Gastroesophageal sphincter (tissue), 4 donors: Measurements from ENCODE around the gene ABCB6. TPM values are rescaled to one million over a fixed set of nuclear protein-coding genes. Genes with fewer than 3 reads are reported as not detected.
A peak's percentile ranks its signal among the peaks of the same experiment; 100 is the strongest.

Experiments used
- ATAC-seq: fragments of 150-250 bp; one replicate; pipeline ENCODE4 v1.9.1; 2016; ENCODE audit warnings: mild to moderate bottlenecking, moderate library complexity
- H3K27ac ChIP-seq, 4 donors: fragments of 200-600 bp; sonication (generic) in 3 of 4; 1 replicate in 3 of 4; 2 replicates in 1 of 4; pipeline ENCODE4 v1.5.1; 2016 to 2019
- H3K27me3 ChIP-seq: fragments of 200-600 bp; sonication (generic); one replicate; pipeline ENCODE4 v1.5.1; 2019
- H3K36me3 ChIP-seq, 2 donors: fragments of 200-600 bp; sonication (generic); one replicate each; pipeline ENCODE4 v1.5.1; 2019; ENCODE audit warnings: control low read depth in 1 of 2
- H3K4me1 ChIP-seq, 3 donors: fragments of 200-600 bp; sonication (generic); 1 replicate in 2 of 3; 2 replicates in 1 of 3; pipeline ENCODE4 v1.5.1; 2016 to 2019; ENCODE audit warnings: control low read depth in 2 of 3
- H3K4me3 ChIP-seq, 2 donors: fragments of 200-600 bp; sonication (generic); one replicate each; pipeline ENCODE4 v1.5.1; 2019; ENCODE audit warnings: mild to moderate bottlenecking in 1 of 2, moderate library complexity in 1 of 2
- H3K9me3 ChIP-seq, 3 donors: fragments of 200-600 bp; sonication (generic); one replicate each; pipeline ENCODE4 v1.5.1; 2017 to 2019; ENCODE audit warnings: control low read depth in 2 of 3
- EP300 ChIP-seq: sonication (generic); formaldehyde crosslinking; IDR thresholded peaks from one replicate; pipeline ENCODE4 v1.6.1; 2017; ENCODE audit warnings: antibody characterized with exemption, mild to moderate bottlenecking
- POLR2A ChIP-seq, 2 donors: fragments of 450-650 bp; IDR thresholded peaks; one replicate each; pipeline ENCODE4 v1.6.1; 2017; ENCODE audit warnings: antibody characterized with exemption in 2 of 2, mild to moderate bottlenecking in 2 of 2, moderate library complexity in 1 of 2
- POLR2AphosphoS5 ChIP-seq: sonication (generic); formaldehyde crosslinking; IDR thresholded peaks from one replicate; pipeline ENCODE4 v1.6.1; 2017; ENCODE audit warnings: antibody characterized with exemption
- WGBS, 2 donors: methylation state at CpG; one replicate each; pipeline ENCODE4 v1.1.5; 2018; ENCODE audit warnings: low coverage in 1 of 2; 5-methylcytosine and 5-hydroxymethylcytosine counted together
- total RNA-seq, 4 donors: library from RNA; depleted of rRNA; stranded (reverse); fragments of >200 nt; gene quantifications; one replicate each; pipeline ENCODE4 v1.1.0, GENCODE V29; 2016
- TF ChIP-seq, protein P1 (sequence below), 4 experiments: fragments of 200-600 bp in 2 of 4; fragments of 450-650 bp in 2 of 4; sonication (generic) in 1 of 4; IDR thresholded peaks; one replicate each; pipeline ENCODE4 v1.5.1; 2017 to 2019; ENCODE audit warnings: antibody characterized with exemption in 4 of 4, mild to moderate bottlenecking in 2 of 4, moderate library complexity in 2 of 4

ABCB6 gene
- total RNA-seq, 4 donors from 2014 or later, result 11.4 to 19.6 (median 16.8) TPM

DNA sequence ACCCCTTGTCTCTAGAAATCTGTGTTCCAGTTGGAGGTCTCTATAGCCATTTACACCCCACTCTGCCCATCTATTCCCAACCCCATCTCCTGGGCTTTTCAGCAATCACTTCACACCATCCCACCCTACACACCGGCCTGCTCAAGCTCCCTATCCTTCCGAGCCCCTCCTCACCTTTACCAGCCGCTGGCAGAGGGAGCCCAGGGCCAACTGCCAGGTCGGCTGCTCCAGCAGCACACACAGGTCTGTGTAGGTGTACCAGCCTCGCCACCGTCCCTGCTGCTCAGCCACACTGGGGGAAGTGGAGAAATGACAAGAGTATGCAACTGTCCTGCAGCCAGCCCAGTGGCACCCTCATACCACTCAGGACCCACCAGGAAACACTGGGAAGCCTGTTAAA is 45.6 kb downstream of the ABCB6 start:
- peaks cover 0 to 41% (median 21%) of the 10 kb centered on the region in 3 donors for H3K4me1 ChIP-seq
- WGBS, 2 donors, result 86 to 93% methylated on average over 3 to 5 of the region's 6 CpGs
- no peaks in the 10 kb centered on the region for H3K27me3 ChIP-seq
- no peak for ATAC-seq
- H3K4me3 ChIP-seq, result no peak overlapping the region
- H3K9me3 ChIP-seq, result no peaks in the 10 kb centered on the region
- H3K36me3 ChIP-seq, result peaks cover 0 to 36% of the 10 kb centered on the region in 2 donors
- TF ChIP-seq EP300, result no peak
- no peak for TF ChIP-seq POLR2A (IDR thresholded peaks at IDR 0.05)
- TF ChIP-seq, protein P1, sequence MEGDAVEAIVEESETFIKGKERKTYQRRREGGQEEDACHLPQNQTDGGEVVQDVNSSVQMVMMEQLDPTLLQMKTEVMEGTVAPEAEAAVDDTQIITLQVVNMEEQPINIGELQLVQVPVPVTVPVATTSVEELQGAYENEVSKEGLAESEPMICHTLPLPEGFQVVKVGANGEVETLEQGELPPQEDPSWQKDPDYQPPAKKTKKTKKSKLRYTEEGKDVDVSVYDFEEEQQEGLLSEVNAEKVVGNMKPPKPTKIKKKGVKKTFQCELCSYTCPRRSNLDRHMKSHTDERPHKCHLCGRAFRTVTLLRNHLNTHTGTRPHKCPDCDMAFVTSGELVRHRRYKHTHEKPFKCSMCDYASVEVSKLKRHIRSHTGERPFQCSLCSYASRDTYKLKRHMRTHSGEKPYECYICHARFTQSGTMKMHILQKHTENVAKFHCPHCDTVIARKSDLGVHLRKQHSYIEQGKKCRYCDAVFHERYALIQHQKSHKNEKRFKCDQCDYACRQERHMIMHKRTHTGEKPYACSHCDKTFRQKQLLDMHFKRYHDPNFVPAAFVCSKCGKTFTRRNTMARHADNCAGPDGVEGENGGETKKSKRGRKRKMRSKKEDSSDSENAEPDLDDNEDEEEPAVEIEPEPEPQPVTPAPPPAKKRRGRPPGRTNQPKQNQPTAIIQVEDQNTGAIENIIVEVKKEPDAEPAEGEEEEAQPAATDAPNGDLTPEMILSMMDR (IDR thresholded peaks at IDR 0.05), result no peak
- peak overlapping the region in 1 of 4 donors; percentile 61 for H3K27ac ChIP-seq

DNA sequence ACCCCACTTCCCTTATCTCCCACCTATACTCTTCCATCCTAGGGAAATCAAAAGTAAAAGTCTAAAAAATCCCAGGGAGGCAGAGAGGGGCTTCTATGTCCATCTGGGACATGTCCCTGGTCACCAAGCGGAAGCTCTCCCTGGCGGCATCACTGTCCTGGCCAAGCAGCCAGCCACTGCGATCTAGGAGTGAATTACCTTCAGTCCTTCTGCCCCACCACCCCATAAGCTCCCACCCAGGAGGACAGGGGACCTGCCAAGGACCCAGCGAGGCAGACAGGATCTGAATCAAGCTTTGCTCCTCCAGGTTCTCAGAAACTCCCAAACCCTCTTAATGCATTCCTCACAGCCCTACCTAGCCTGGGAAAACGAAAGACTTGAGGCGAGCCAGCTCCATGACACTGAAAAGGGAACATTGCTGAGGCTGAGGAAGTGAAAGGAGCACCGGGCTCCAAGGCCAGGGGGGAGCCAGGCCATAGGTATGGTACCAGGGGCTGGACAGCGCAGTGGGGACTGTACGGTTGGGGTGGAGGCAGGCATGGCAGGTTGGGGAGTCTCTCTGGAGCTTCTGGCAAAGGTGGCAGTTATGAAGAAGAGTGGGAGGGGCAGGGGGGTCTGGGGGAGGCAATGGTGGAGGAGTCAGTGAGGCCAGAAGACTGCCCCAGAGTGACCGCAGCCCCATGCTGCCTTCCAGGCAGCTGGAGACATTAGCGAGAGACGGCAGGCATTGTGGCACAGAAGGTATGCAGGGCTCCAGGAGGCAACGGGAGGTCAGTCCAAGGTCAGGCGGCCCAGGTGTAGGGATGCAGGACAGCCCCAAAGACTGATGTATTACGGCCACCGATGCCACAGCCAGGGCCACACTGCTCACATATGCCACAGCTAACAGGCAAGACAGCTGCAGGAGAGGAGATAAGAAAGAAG is 46.3 kb downstream of the ABCB6 start:
- Histone ChIP-seq H3K27ac (peak overlapping the region; percentile 50 to 83 (median 68)), H3K4me3 (no peak overlapping the region), H3K4me1 (peaks cover 0 to 39% (median 21%) of the 10 kb centered on the region in 3 donors), H3K27me3 (no peaks in the 10 kb centered on the region), H3K9me3 (no peaks in the 10 kb centered on the region), H3K36me3 (peaks cover 0 to 36% of the 10 kb centered on the region in 2 donors)
- TF ChIP-seq POLR2AphosphoS5, result no peak
- no peak for TF ChIP-seq EP300
- 78 to 91% methylated on average over 4 to 10 of the region's 16 CpGs for WGBS, 2 donors
- no peak for ATAC-seq

DNA sequence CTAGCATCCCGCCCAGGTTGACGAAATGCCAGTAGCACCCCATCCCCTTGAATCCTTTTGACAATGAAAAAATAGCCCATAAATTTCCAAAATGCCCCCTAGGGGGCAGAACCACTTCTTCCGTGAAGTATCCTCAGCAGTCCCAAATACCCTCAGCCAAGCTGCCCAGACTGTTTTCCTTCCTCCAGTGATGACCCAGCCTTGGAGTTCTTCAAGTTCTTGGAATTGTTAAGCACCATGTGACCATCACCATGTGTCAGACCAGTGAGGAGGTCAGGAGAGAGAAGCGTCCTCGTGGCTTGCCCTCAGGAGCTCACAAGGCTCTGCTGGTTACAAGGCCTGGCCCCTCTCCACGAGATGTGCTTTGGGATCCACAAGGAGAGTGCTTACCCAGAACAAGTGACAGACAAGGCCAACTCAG is 47.5 kb downstream of the ABCB6 start:
- 25 to 32% methylated on average over 3 to 5 of the region's 6 CpGs for WGBS, 2 donors
- H3K27me3 ChIP-seq, result no peaks in the 10 kb centered on the region
- no peak overlapping the region for H3K4me3 ChIP-seq
- H3K36me3 ChIP-seq, result peaks cover 0 to 36% of the 10 kb centered on the region in 2 donors
- H3K4me1 ChIP-seq, result peaks cover 0 to 35% (median 21%) of the 10 kb centered on the region in 3 donors
- H3K9me3 ChIP-seq, result no peaks in the 10 kb centered on the region
- no peak for TF ChIP-seq POLR2A (IDR thresholded peaks at IDR 0.05)
- peak; percentile 32 for TF ChIP-seq POLR2AphosphoS5
- TF ChIP-seq, protein P1 (IDR thresholded peaks at IDR 0.05), result peak in 3 of 4 experiments; percentile 71 to 83 (median 77)
- peak overlapping the region; percentile 50 to 83 (median 68) for H3K27ac ChIP-seq
- ATAC-seq, result peak; percentile 97

- Histone ChIP-seq H3K9me3 (no peaks in the 10 kb centered on the region), H3K4me3 (no peak within 1 kb of the TSS), H3K4me1 (peaks cover 0 to 24% (median 14%) of the 10 kb centered on the region in 3 donors), H3K27ac (peak within 1 kb of the TSS in 3 of 4 donors; percentile 61 to 83 (median 76)), H3K27me3 (no peaks in the 10 kb centered on the region), H3K36me3 (peaks cover 0 to 35% of the 10 kb centered on the region in 2 donors)
- ATAC-seq, result no peak
- TF ChIP-seq EP300, result no peak
- TF ChIP-seq POLR2AphosphoS5, result no peak
- TF ChIP-seq, protein P1 (IDR thresholded peaks at IDR 0.05), result no peak
- TF ChIP-seq POLR2A (IDR thresholded peaks at IDR 0.05), result no peak
- 81 to 89% methylated on average over 3 to 8 of the region's 10 CpGs for WGBS, 2 donors
Measured at GRCh38 chr2:219169930-219170654, 48.7 kb downstream of the ABCB6 start, which contains the start of gene SLC23A3. Gene SLC23A3, minus strand, starts transcription at chr2:219170029. Its CDS starts 45 bp downstream, at chr2:219169984.

- Histone ChIP-seq H3K4me3 (no peak overlapping the region), H3K27ac (no peak overlapping the region), H3K36me3 (peaks cover 0 to 23% of the 10 kb centered on the region in 2 donors), H3K27me3 (no peaks in the 10 kb centered on the region), H3K4me1 (peaks cover 0 to 16% (median 10%) of the 10 kb centered on the region in 3 donors), H3K9me3 (no peaks in the 10 kb centered on the region)
- no peak for ATAC-seq
- TF ChIP-seq EP300 (no peak), POLR2AphosphoS5 (no peak), POLR2A (IDR thresholded peaks at IDR 0.05) (no peak)
- TF ChIP-seq, protein P1 (IDR thresholded peaks at IDR 0.05), result no peak
Measured at GRCh38 chr2:219168932-219169331, 49.8 kb downstream of the ABCB6 start.
